DMS79 (cell line): ENCODE data around the gene ARPC5L.
"Not testable (repeated sequence)": the region's sequence is repeated elsewhere in the genome, so short reads cannot be mapped to it uniquely, and the experiment has no call there.

Source experiments
- DNase-seq: peaks from one replicate; lab custom pipeline; 2025; lab: John Stamatoyannopoulos, UW

ARPC5L gene

DNA sequence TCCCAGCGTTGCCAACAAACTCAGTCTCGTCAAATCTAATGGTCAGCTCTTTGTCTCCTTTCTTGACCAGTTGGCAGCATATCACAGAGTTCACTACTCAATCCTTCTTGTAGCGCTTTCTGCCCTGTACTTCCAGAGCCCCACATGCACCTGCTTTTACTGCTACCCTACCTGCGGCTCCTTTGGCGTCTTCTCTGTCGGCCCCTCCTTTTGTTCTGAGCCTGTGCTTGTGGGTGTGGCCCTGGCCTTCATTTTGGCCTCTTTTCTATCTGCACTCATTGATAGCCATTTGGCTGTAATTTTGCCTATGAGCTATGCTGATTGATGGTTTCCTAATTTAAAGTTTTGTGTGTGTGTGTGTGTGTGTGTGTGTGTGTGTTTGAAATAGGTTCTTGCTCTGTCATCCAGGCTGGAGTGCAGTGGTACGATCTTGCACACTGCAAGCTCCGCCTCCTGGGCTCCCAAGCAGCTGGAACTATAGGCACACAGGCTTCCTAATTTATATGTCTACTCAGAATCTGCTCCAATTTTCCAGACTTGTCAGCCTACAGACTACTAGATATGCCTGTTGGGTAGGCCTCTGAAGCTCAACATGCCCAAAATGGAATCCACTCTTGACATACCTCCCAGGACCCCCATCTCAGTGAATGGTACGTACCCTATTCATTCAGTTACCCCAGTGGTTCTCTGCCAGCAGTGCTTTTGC, 32.3 kb downstream of the ARPC5L start:
- no peak for DNase-seq

DNA sequence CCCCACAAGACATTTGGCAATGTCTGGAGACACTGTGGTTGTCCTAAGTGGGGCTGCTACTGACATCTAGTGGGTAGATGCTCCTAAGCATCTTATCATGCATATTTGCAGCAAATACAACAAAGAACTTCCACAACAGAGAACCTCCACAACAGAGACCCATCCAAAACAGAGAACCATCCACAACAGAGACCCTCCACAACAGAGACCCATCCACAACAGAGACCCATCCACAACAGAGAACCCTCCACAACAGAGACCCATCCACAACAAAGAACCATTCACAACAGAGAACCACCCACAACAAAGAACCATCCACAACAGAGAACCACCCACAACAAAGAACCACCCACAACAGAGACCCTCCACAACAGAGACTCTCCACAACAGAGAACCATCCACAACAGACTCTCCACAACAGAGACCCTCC, 32.8 kb downstream of the ARPC5L start:
- DNase-seq = no peak

DNA sequence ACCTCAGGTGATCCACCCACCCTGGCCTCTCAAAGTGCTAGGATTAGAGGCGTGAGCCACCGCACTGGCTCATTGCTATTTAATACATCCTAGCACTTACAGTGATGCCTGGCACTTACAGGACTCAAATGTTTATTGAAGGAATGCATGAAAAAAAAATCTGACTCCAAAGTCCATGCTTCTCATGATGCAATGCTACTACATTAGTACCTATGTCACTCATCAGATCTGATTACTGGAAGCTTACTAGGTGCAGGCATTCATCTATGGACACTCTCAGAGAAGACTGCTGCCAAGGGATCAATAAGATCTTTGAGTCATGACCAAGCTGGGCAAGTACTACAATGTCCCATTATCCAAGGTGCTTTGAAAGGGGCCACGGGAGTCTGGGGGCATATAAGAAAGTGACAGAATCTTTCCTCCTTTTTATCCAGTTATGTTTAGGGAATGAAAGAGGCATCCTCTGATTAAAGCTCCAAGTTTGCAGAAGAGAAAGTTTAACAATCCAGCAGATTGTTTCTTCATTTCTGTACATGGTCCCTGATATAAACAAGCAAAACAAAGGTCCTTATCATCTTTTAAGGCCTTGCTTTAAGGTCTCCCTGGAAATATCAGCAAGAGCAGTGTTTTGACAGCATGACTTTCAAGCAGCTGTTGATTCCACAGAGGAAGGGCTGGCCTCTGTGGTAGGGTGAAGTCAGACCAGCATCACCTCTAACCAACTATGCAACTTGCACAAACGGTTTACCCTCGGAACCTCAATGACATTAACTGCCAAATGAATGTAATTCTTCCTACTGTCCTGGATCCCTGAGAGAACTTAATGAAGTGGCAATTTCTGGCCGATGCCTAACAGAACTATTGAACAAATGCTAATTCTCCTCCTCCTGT, 35.9 kb downstream of the ARPC5L start:
- DNase-seq = no peak

GRCh38 chr9:124899845-124900244, 37.9 kb downstream of the ARPC5L start:
- no peak for DNase-seq

DNA sequence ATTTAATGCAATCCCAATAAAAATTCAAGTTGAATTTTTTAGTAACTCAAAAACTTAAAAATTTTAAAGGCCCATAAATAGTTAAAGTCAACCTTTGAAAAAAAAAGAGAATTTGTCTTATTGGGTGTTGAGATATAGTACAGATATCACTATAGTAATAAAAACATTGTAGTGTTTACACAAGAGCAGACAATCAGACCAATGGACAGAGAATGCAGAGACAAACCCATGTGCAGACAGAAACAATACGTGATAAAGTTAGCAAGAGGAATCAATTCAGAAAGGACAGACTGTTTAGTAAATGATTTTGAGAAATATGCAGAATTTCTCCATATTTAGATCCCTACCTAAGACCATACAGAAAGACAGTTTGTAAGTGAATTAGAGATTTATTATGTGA, 45.0 kb downstream of the ARPC5L start:
- no peak for DNase-seq

DNA sequence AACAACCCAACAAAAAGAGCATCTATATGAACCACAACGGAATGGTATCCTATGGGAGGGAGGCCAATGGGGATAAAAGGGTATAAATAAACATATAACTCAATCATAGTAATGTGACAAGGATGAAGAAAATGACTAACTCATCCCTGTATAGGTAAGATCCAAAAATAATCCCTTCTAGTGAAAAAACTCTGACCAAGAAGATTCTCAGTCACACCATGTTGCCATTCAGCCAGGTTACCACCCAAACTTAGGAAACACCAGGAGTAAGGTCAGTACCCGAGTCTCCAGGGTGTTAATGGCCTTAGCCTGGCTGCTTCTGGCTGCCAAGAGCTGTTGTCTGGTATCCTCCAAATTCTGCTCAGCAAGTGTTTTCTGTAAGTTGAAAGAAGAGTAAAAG, 46.2 kb downstream of the ARPC5L start:
- DNase-seq = no peak

DNA sequence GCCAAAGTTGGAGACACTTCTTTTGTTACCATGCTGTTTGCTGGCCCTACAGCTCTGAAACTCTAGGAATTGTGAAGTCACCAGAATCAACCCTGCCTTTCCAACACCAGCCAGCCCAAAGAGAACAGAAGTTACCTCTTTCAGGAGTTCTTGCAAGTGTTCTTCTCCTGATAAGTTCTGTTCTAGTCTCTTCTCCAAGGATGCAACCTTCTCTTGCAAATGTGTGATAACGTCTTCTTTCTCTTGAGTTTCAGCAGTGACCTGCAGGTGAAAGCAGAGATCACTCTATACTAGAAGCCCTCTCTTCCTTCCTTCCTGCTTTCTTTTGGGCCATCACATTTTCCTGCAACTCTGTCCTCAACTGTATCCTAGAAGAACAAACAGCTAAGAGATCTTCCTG, 49.8 kb downstream of the ARPC5L start:
- no peak for DNase-seq

DNA sequence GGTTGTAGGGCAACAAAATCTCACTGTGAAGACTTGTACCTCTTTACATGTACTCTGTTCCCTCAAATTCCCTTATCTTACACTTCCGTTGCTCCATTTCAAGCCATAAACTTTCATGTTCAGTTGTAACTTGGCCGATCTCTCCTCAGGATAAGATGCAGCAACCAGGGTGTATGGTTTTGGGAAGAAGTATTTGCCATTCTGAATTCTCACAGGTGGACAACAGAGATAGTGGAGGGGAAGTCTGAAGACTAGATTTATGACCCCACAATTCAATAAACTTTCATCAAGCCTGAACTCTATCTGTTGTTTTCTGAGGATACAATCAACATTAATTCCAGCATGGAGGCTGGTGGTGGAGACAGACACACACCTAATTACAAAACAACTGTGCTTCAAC, 51.4 kb downstream of the ARPC5L start:
- no peak for DNase-seq

GRCh38 chr9:124914753-124915405, 52.9 kb downstream of the ARPC5L start:
- DNase-seq = no peak

DNA sequence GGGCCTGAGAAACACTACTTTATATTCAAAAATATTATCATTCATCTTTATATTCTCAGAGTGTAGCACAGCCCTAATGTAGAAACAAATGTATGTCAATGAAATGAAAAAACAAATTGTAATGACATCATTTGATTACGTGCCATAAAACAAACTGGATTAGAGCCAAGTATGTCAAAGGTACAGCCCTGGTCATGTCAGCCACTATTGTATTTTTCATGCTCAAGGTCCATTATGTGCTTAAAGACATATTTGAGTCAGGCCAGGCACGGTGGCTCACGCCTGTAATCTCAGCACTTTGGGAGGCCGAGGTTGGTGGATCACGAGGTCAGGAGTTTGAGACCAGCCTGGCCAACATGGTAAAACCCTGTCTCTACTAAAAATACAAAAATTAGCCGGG, 58.5 kb downstream of the ARPC5L start:
- not testable (repeated sequence) for DNase-seq
